PC-9 (cell line): Measurements from ENCODE around the gene AMACR. TPM values are rescaled to one million over a fixed set of nuclear protein-coding genes. Genes with fewer than 3 reads are reported as not detected.

ENCODE experiments used
- BruUV-seq: library from RNA; stranded (reverse); fragments of 400-500 nt; replicated peaks from 2 replicates; lab custom pipeline; 2021; lab: Mats Ljungman, UMichigan
- CTCF ChIA-PET: fragments of 300-600 bp; sonication (Branson Sonifier 250); formaldehyde crosslinking; loops from one replicate; lab custom pipeline; 2022; ENCODE audit warnings: antibody characterized with exemption; lab: Charles Lee
- POLR2A ChIA-PET: fragments of 300-600 bp; sonication (Branson Sonifier 250); formaldehyde crosslinking; loops from one replicate; lab custom pipeline; 2022; ENCODE audit warnings: antibody characterized with exemption; ENCODE audit not compliant: unreplicated experiment; lab: Charles Lee
- DNase-seq, 2 experiments: peaks; one replicate each; pipeline versions ENCODE4 v3.0.0 to v3.0.0-alpha.2; 2015 to 2022; ENCODE audit warnings: mixed read lengths in 1 of 2
- H2AFZ ChIP-seq: fragments of 200-600 bp; sonication (generic); 2 replicates; pipeline ENCODE4 v1.8.1; 2017; ENCODE audit warnings: antibody characterized with exemption
- H3F3A ChIP-seq: fragments of 200-600 bp; sonication (generic); 2 replicates; pipeline ENCODE4 v1.8.1; 2017; ENCODE audit warnings: antibody characterized with exemption, mild to moderate bottlenecking, low read depth; ENCODE audit not compliant: insufficient read depth
- H3K27ac ChIP-seq: fragments of 200-600 bp; sonication (generic); 2 replicates; pipeline ENCODE4 v1.6.1; 2016; ENCODE audit warnings: mixed run types
- H3K27me3 ChIP-seq: fragments of 200-600 bp; sonication (generic); 2 replicates; pipeline ENCODE4 v1.6.1; 2016; ENCODE audit warnings: low read depth, mixed run types; ENCODE audit not compliant: insufficient read depth
- H3K36me3 ChIP-seq: fragments of 200-600 bp; sonication (generic); 2 replicates; pipeline ENCODE4 v1.6.1; 2016; ENCODE audit warnings: low read depth, mixed run types
- H3K4me1 ChIP-seq: fragments of 200-600 bp; sonication (generic); replicated peaks from 2 replicates; pipeline ENCODE4 v1.6.1; 2016; ENCODE audit warnings: mixed run types; ENCODE audit not compliant: insufficient read depth
- H3K4me2 ChIP-seq: fragments of 200-600 bp; sonication (generic); 2 replicates; pipeline ENCODE4 v1.6.1; 2017; ENCODE audit warnings: mixed run types
- H3K4me3 ChIP-seq: fragments of 200-600 bp; sonication (generic); 2 replicates; pipeline ENCODE4 v1.6.1; 2016; ENCODE audit warnings: mixed run types
- H3K79me2 ChIP-seq: fragments of 200-600 bp; sonication (generic); 2 replicates; pipeline ENCODE4 v1.6.1; 2017; ENCODE audit warnings: low read depth, mixed run types
- H3K9me2 ChIP-seq: fragments of 200-600 bp; sonication (generic); 2 replicates; pipeline ENCODE4 v1.8.1; 2017; ENCODE audit warnings: mild to moderate bottlenecking; ENCODE audit not compliant: insufficient read depth
- H3K9me3 ChIP-seq: fragments of 200-600 bp; sonication (generic); 2 replicates; pipeline ENCODE4 v1.8.1; 2016; ENCODE audit warnings: low read depth; ENCODE audit not compliant: insufficient read depth
- H4K20me1 ChIP-seq: fragments of 200-600 bp; sonication (generic); 2 replicates; pipeline ENCODE4 v1.8.1; 2017; ENCODE audit not compliant: insufficient read depth
- EZH2 ChIP-seq: fragments of 200-600 bp; sonication (generic); IDR thresholded peaks from 2 replicates; pipeline ENCODE4 v1.8.0; 2017; ENCODE audit warnings: antibody characterized with exemption, low read depth
- intact Hi-C: fragments of 100-400 bp; cut with micrococcal nuclease; formaldehyde crosslinking; loops from one replicate; pipeline ENCODE4 v1.10.0; 2022; ENCODE audit not compliant: unreplicated experiment
- total RNA-seq: library from RNA; stranded (reverse); gene quantifications from 2 replicates; pipeline ENCODE4 v1.2.3, GENCODE V29; 2021
- TF ChIP-seq, protein P1 (sequence below): fragments of 200-600 bp; sonication (generic); conservative IDR thresholded peaks from 2 replicates; pipeline ENCODE4 v1.6.1; 2017; ENCODE audit warnings: mixed run types, antibody characterized with exemption, mild to moderate bottlenecking, moderate library complexity

AMACR gene
- total RNA-seq, 1 experiment from 2014 or later: 31.2 TPM

DNA sequence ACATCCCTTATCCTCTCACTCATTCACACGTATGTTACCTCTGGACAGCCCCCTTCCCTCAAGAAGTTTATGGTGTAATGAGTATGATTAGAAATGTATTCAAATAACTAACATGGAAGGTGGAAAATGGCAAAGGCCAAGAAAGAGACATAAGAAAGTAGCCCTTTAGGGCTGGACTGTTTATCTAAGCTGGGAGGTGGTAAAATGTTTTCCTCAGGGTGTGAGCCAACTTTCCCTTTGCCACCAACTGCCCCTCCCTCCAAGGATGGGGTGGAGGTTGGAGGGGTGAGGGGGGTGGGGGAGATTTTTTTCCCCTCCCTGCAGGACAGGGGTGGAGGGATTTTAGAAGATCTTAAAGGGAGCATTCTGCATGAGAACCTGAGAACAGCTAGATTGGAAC, 31.5 kb downstream of the AMACR start:
- Histone ChIP-seq H3K36me3 (no peaks in the 10 kb centered on the region), H3K27me3 (no peaks in the 10 kb centered on the region), H3K4me3 (no peak overlapping the region), H3K9me3 (no peaks in the 10 kb centered on the region), H3K79me2 (no peaks in the 10 kb centered on the region), H4K20me1 (no peaks in the 10 kb centered on the region), H3K4me2 (no peak overlapping the region), H2AFZ (no peak overlapping the region), H3K27ac (no peak overlapping the region), H3K4me1 (no peaks in the 10 kb centered on the region), H3K9me2 (no peaks in the 10 kb centered on the region), H3F3A (no peaks in the 10 kb centered on the region)
- POLR2A ChIA-PET: interaction anchor here (0.7 kb wide), 1 partner anchor 540 kb away, joined by 3 read pairs; no protein-coding TSS in a partner anchor
- DNase-seq: no peak
- CTCF ChIA-PET: no interaction called here
- intact Hi-C loops: no loop called here
- no TSS peak for BruUV-seq
- no peak for TF ChIP-seq EZH2
- TF ChIP-seq, protein P1, sequence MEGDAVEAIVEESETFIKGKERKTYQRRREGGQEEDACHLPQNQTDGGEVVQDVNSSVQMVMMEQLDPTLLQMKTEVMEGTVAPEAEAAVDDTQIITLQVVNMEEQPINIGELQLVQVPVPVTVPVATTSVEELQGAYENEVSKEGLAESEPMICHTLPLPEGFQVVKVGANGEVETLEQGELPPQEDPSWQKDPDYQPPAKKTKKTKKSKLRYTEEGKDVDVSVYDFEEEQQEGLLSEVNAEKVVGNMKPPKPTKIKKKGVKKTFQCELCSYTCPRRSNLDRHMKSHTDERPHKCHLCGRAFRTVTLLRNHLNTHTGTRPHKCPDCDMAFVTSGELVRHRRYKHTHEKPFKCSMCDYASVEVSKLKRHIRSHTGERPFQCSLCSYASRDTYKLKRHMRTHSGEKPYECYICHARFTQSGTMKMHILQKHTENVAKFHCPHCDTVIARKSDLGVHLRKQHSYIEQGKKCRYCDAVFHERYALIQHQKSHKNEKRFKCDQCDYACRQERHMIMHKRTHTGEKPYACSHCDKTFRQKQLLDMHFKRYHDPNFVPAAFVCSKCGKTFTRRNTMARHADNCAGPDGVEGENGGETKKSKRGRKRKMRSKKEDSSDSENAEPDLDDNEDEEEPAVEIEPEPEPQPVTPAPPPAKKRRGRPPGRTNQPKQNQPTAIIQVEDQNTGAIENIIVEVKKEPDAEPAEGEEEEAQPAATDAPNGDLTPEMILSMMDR: no peak

DNA sequence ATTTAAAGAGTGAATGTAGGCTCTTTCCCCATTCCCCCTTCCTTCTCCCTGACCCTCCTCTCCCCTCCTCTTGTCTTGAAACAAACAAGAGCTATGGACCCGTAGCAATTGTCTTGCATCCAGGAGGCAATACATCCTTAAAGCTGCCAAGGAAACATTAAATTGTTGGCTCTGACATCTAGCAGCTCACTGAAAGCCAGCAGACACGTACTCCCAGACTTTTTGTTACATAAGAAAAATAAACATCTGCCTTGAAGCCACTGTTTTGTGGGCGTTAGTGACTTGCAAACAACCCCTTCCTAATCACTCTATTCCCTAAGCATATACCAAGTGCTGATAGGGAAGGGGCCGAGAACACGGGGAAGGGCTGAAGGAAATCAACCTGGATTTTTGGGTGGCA, 32.0 kb downstream of the AMACR start:
- intact Hi-C loops: no loop called here
- Histone ChIP-seq H3K27me3 (no peaks in the 10 kb centered on the region), H3K36me3 (no peaks in the 10 kb centered on the region), H3K4me3 (no peak overlapping the region), H3K9me3 (no peaks in the 10 kb centered on the region), H3K4me2 (no peak overlapping the region), H2AFZ (no peak overlapping the region), H3K79me2 (no peaks in the 10 kb centered on the region), H3K4me1 (no peaks in the 10 kb centered on the region), H3F3A (no peaks in the 10 kb centered on the region), H3K9me2 (no peaks in the 10 kb centered on the region), H4K20me1 (no peaks in the 10 kb centered on the region), H3K27ac (no peak overlapping the region)
- ChIA-PET POLR2A (interaction anchor here (0.7 kb wide), 1 partner anchor 540 kb away, joined by 3 read pairs; no protein-coding TSS in a partner anchor), CTCF (interaction anchor here (0.6 kb wide), 1 partner anchor 204 kb away, joined by 4 read pairs; no protein-coding TSS in a partner anchor)
- no peak for TF ChIP-seq EZH2
- TF ChIP-seq, protein P1: no peak
- no peak for DNase-seq
- no TSS peak for BruUV-seq

DNA sequence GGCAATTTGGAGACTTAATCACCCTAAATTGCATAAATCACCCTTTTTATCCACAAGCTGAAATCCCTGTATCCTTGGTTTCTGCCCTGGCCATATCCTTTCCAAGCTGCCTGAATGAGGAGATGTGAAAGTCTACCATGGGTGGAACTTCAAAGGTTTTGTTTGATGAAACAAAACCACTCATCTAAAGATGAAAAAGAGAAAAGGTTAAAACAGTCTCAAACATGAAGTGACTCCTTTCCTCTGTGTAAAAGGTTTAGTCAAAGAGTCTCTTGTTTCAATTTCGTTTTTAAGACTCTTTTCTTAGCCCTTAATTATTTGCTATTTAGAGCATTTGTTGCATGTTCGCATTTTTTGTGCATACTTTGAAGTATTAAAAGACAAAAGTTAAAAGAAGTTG, 34.6 kb downstream of the AMACR start:
- Histone ChIP-seq H3K4me2 (no peak overlapping the region), H3K79me2 (no peaks in the 10 kb centered on the region), H3K9me2 (no peaks in the 10 kb centered on the region), H3K4me1 (0 out of 2 replicates have a peak, but pooled peaks cover 3% of the 10 kb centered on the region), H3K27me3 (no peaks in the 10 kb centered on the region), H4K20me1 (no peaks in the 10 kb centered on the region), H3K36me3 (no peaks in the 10 kb centered on the region), H3K27ac (no peak overlapping the region), H3K9me3 (no peaks in the 10 kb centered on the region), H2AFZ (no peak overlapping the region), H3F3A (no peaks in the 10 kb centered on the region), H3K4me3 (no peak overlapping the region)
- BruUV-seq: no TSS peak
- ChIA-PET CTCF (no interaction called here), POLR2A (no interaction called here)
- TF ChIP-seq, protein P1: no peak
- TF ChIP-seq EZH2: no peak
- intact Hi-C loops: no loop called here
- no peak for DNase-seq
